HUES6 (cell line): ENCODE measurements around the gene GRID1.

ENCODE experiments used
- H3K27ac ChIP-seq: 2 replicates; pipeline ENCODE4 v1.7.0; 2013; ENCODE audit warnings: low read depth, mild to moderate bottlenecking, low read length, inconsistent platforms
- H3K27me3 ChIP-seq: 2 replicates; pipeline ENCODE4 v1.6.1; 2013; ENCODE audit warnings: low read length; ENCODE audit not compliant: control insufficient read depth, insufficient read depth
- H3K36me3 ChIP-seq: 2 replicates; pipeline ENCODE4 v1.6.1; 2013; ENCODE audit warnings: low read length; ENCODE audit not compliant: control insufficient read depth, insufficient read depth
- H3K4me1 ChIP-seq: 2 replicates; pipeline ENCODE4 v1.6.1; 2013; ENCODE audit warnings: low read length; ENCODE audit not compliant: control insufficient read depth, insufficient read depth
- H3K4me3 ChIP-seq: 2 replicates; pipeline ENCODE4 v1.5.1; 2013; ENCODE audit warnings: low read depth, low read length
- H3K9ac ChIP-seq: one replicate; pipeline ENCODE4 v1.6.1; 2013; ENCODE audit warnings: mild to moderate bottlenecking, low read length
- H3K9me3 ChIP-seq: 2 replicates; pipeline ENCODE4 v1.6.1; 2013; ENCODE audit warnings: low read depth, low read length; ENCODE audit not compliant: control insufficient read depth, insufficient read depth

The GRID1 gene

DNA sequence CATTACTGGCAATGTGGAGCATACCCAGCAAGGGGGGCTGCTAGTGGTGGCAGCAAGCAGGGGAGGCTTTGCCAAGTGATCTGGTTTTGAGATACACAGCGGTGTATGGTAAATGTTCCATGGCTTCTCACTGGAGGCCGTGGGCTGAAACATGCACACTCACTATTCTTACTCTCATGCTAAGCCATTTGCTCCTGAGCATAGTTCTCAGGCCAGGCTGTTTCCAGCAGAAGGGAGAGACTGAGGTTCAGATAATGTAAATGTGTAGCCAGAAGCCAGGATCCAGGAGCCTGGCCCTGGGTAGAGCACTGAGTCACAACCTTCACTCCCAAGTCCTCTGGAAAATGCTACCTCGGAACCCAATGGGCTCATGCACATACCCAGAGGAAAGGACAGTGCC is 757.9 kb downstream of the GRID1 start:
- no peak overlapping the region for H3K4me3 ChIP-seq
- no peaks in the 10 kb centered on the region for H3K36me3 ChIP-seq
- no peaks in the 10 kb centered on the region for H3K27me3 ChIP-seq
- H3K9ac ChIP-seq, result no peak overlapping the region
- H3K4me1 ChIP-seq, result no peaks in the 10 kb centered on the region
- no peak overlapping the region for H3K27ac ChIP-seq
- no peaks in the 10 kb centered on the region for H3K9me3 ChIP-seq

DNA sequence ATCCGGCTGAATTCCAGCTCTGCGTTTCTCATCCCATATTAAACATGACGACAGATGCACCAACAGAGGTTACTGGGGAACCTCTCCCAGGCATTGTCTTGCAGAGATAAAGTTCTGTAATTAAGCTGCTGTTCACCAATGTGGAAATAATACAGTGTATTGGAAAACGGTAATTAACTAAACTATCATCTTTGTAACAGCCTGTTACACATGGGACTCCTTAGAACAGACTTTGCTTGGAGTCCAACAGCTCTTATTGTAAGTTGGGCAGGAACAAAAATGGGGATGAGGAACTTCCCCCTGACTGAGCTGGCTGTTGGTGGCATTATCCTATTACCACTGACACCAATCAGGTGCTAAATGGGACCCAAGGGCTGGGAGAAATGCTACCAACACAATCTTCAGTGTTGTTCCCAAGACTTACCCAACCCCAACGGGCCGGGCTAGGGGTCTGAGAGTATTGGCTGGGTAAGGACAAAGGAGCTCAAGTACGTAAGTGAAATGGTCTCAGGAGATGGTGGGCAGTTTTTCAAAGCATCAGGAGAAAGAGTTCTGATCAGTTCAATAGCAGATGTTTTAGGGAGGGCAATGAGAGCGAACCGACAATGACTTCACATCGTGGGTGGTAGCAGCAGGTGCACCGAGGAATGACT is 759.4 kb downstream of the GRID1 start:
- Histone ChIP-seq H3K36me3 (no peaks in the 10 kb centered on the region), H3K4me3 (no peak overlapping the region), H3K27ac (no peak overlapping the region), H3K27me3 (no peaks in the 10 kb centered on the region), H3K4me1 (no peaks in the 10 kb centered on the region), H3K9me3 (no peaks in the 10 kb centered on the region), H3K9ac (no peak overlapping the region)

DNA sequence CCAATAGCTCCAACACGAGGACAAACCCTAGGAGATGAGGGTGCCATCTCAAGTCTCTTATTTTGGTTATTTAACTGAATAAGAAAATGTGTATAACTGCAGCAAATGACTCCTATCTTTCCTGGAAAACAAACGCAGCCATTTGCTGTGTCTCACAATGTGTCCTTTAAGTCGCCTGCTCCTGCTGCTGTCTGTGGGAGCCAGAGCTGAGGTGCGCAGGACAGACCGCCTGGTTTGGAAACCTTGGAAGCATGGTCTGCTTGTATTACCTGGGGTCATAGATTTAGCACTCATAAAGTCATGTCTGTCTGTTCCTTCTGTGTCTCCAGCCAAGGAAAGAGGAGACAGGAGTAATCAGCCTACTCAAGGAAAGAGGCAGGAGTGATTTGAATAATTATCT is 760.2 kb downstream of the GRID1 start:
- Histone ChIP-seq H3K27me3 (no peaks in the 10 kb centered on the region), H3K27ac (no peak overlapping the region), H3K4me3 (no peak overlapping the region), H3K9ac (no peak overlapping the region), H3K36me3 (no peaks in the 10 kb centered on the region), H3K9me3 (no peaks in the 10 kb centered on the region), H3K4me1 (no peaks in the 10 kb centered on the region)

DNA sequence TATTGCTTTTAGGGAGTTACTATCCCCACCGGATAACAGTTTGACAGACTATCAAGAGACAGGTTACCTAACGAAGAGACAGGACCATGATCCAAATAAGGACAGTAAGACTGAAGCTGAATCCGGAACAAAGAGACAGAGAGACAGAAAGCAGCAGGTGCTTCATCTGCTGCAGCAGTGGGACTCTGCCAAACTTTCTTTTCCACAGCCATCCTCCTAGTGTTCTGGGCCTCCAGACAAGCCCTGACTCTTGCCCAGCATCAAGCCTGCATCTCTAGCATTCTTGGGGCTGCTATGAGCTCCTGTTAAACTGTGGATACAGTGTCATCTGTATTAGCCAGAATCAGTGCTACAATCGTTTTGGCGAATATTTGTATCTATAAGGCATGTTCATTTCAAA is 761.7 kb downstream of the GRID1 start:
- no peaks in the 10 kb centered on the region for H3K9me3 ChIP-seq
- H3K4me3 ChIP-seq, result no peak overlapping the region
- H3K27me3 ChIP-seq, result no peaks in the 10 kb centered on the region
- no peaks in the 10 kb centered on the region for H3K4me1 ChIP-seq
- H3K9ac ChIP-seq, result no peak overlapping the region
- no peaks in the 10 kb centered on the region for H3K36me3 ChIP-seq
- no peak overlapping the region for H3K27ac ChIP-seq

DNA sequence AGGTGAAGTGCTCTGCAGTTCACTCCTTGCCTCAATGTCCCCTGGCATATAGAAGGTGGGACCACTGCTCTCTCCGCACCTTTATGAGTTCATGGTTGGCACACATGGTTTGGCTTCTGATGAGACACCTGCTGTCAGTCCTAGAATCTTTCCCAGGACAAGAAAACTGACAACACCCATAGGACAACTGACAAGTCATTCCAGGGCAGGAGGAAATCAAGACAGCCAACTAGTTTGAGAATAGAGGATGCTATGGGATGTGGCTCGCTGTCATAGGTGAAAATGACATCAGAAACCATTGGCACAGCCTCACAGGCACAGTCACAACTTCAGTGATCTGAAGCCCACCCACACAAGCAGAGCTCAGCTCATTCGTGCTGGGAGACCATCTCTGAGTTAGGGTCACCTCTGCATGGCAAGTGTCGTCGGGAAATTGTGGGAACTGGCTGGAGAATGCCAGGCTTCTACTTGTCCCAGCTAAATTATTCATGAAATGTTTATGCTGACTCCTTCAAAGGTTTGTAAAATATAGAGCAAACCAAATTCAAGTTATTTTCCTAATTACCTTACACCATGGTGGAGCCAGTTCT is 762.4 kb downstream of the GRID1 start:
- Histone ChIP-seq H3K9me3 (no peaks in the 10 kb centered on the region), H3K4me3 (no peak overlapping the region), H3K9ac (no peak overlapping the region)

DNA sequence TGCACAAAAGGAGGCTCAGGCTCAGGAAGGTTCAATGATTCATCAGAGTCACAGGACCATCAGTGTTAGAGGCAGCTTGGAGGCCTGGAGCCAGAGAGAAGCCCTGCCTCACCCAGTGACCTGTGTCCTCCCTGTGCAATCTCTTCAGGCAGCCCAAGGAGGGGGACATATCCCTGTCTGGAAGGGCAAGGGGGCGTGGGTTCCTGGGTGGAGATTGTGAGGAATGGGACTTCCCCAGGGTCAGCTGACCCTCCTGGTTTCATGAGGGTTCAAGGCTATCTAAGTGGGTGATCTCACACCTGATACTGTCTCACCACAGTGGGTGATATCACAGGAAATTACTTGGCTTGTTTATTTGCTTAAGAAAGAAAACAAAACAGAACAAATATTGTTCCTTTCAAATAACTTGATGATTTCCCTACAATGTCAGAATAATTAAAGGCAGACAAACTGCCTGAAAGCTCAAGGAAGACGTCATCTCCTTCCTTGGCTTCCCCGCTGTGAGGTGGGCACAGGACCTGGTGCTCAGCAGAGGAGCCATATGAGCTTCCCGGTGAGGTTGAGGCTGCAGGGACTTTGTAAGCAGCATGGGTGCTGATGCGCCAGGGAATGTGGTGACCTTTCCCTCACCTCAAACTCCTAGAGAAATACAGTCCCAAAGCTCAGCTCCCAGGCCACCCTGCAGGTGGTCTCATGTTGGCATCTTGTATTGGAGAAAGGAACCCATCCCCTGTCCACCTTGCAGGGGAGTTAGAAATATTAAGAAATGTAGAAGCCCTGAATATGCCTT is 763.2 kb downstream of the GRID1 start:
- Histone ChIP-seq H3K9ac (no peak overlapping the region), H3K4me1 (no peaks in the 10 kb centered on the region), H3K9me3 (no peaks in the 10 kb centered on the region), H3K4me3 (no peak overlapping the region), H3K36me3 (no peaks in the 10 kb centered on the region), H3K27ac (no peak overlapping the region), H3K27me3 (no peaks in the 10 kb centered on the region)

More for the DNA sequence above, 762.4 kb downstream of the GRID1 start:
- Histone ChIP-seq H3K36me3 (no peaks in the 10 kb centered on the region), H3K4me1 (no peaks in the 10 kb centered on the region), H3K27ac (no peak overlapping the region), H3K27me3 (no peaks in the 10 kb centered on the region)

DNA sequence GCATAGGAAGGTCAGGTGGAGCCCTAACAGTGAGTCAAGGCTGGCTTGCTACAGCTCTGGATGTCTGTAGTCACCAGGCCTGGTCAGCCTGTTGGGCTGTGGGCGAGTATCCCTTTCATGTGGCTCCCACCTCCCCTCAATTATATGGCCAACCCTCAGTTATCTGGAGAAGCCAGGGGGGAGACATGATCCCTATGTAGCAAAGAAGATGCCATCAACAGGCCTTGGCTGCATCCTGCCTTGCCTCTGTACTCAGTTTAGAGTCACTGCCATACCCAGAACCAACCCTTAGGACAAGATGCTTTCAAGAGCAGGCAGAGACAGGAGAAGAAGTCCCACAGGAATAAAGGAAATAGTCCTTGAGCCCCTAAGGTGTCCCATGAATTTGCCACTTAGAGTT is 763.9 kb downstream of the GRID1 start:
- H3K36me3 ChIP-seq, result no peaks in the 10 kb centered on the region

DNA sequence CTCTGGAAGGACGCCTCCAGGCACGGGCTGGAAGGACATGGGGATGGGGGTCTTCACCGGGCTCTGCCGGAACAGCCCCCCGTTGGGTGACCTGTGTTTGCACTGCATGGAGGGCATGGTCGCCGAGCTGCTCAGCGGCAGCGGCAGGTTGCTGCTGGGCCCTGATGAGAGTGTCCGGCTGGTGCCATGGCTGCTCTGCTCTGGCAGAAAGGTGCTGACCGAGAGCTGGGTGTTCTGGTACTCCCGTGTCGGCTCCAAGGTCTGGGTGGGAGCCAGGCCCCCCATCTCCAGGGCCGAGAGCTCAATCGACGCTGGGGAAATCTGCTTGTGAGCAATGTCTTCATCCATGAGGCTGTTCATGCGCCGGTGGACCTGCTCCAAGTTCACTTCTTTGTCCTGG is 764.3 kb downstream of the GRID1 start:
- Histone ChIP-seq H3K4me1 (no peaks in the 10 kb centered on the region), H3K9me3 (no peaks in the 10 kb centered on the region), H3K9ac (no peak overlapping the region), H3K27me3 (no peaks in the 10 kb centered on the region), H3K27ac (no peak overlapping the region), H3K36me3 (no peaks in the 10 kb centered on the region), H3K4me3 (no peak overlapping the region)

More for the DNA sequence above, 763.9 kb downstream of the GRID1 start:
- Histone ChIP-seq H3K9ac (no peak overlapping the region), H3K9me3 (no peaks in the 10 kb centered on the region), H3K4me1 (no peaks in the 10 kb centered on the region), H3K27me3 (no peaks in the 10 kb centered on the region), H3K4me3 (no peak overlapping the region), H3K27ac (no peak overlapping the region)

DNA sequence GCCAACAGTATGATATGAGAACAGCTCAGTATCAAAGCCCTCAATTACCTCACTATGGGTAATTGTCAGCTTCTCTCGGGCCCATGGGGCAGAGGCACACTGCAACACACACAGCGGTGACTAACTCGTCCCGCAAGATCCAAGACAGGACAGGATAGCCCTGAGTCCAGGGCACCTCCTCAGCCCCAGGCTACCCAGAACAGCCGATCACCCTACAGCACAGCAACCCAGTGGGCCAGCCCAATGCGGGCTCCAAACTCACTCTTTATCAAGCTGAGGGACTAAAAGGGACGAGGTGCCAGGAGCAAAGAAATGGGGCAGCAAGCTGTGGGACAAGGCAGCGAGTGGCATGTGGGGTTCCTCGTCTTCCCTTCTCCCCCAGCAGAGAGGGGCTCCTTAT is 765.1 kb downstream of the GRID1 start:
- H3K4me1 ChIP-seq, result no peaks in the 10 kb centered on the region
- H3K9ac ChIP-seq, result no peak overlapping the region
- H3K36me3 ChIP-seq, result no peaks in the 10 kb centered on the region
- H3K9me3 ChIP-seq, result no peaks in the 10 kb centered on the region
- H3K4me3 ChIP-seq, result no peak overlapping the region
- H3K27ac ChIP-seq, result no peak overlapping the region
- no peaks in the 10 kb centered on the region for H3K27me3 ChIP-seq

DNA sequence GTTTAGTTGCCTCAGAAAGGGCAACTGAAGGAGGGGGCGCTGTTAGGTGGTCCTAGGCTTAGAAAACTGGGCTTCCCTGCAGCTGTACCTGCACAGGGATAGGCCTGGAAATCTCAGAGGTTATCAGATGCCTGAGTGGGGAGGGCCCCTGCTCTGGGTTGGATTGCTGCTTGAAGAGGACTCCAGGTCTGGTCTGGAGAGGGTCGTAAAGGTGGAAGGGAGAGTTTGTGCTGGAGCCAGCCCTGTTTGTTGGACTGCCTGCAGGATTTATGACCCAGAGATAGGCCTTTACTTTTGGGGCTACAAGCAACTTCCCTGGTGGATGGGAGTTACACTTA is 765.9 kb downstream of the GRID1 start:
- H3K9ac ChIP-seq, result no peak overlapping the region
- H3K36me3 ChIP-seq, result no peaks in the 10 kb centered on the region
- H3K27me3 ChIP-seq, result no peaks in the 10 kb centered on the region
- no peak overlapping the region for H3K27ac ChIP-seq
- no peaks in the 10 kb centered on the region for H3K9me3 ChIP-seq
- no peak overlapping the region for H3K4me3 ChIP-seq
- H3K4me1 ChIP-seq, result no peaks in the 10 kb centered on the region

DNA sequence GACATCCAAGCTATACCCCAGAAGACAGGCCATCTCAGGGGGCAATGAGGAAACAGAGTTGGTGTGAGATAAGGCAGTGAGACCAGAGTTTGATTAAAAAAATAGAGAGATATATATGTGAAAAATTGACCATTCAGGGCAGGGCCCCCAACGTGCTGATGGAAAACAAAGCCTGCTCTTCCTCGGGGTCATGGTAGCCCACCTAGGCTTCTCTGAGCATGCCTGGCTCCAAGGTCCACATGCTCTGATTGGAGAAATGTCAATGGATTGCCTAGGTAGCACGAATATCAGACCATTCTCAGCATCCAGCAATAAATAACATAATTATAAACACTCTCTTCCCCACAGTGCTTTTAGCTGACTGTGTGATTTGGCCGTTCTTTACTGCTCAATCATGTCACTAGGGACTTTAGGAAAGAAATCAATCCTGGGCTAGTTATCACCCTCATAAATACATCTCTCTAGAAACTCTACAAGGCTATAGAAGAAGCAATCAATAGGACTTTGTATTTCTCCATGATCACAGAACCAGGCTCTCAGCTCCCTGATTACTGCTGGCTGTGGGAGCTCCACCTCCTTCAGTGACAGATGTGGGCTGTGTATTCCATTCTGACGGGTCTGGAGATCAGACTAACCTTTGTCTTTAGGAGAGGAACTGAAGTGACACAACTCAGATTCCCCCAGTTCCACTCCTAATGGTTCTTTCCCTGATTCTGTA is 766.4 kb downstream of the GRID1 start:
- Histone ChIP-seq H3K27ac (no peak overlapping the region), H3K4me1 (no peaks in the 10 kb centered on the region), H3K36me3 (no peaks in the 10 kb centered on the region), H3K4me3 (no peak overlapping the region), H3K27me3 (no peaks in the 10 kb centered on the region), H3K9me3 (no peaks in the 10 kb centered on the region), H3K9ac (no peak overlapping the region)
